Esophagus squamous epithelium (tissue), 4 donors: Measurements from ENCODE around the gene PNLDC1.

Experiments
- CTCF ChIP-seq, 6 experiments: fragments of 450-650 bp in 4 of 6; fragments of 200-600 bp in 2 of 6; sonication (generic) in 2 of 6; IDR thresholded peaks; one replicate each; pipeline ENCODE4 v1.5.1; 2016 to 2019; ENCODE audit warnings: antibody characterized with exemption in 6 of 6, mild to moderate bottlenecking in 4 of 6, moderate library complexity in 4 of 6
- POLR2A ChIP-seq, 4 donors: fragments of 450-650 bp; IDR thresholded peaks; one replicate each; pipeline ENCODE4 v1.6.1; 2017; ENCODE audit warnings: antibody characterized with exemption in 4 of 4, mild to moderate bottlenecking in 4 of 4, moderate library complexity in 3 of 4

- TF ChIP-seq CTCF (IDR thresholded peaks at IDR 0.05) (peak in 4 of 6 experiments; percentile 8 to 40 (median 11)), POLR2A (IDR thresholded peaks at IDR 0.05) (no peak)
Measured at GRCh38 chr6:159852877-159853276, 52.8 kb downstream of the PNLDC1 start.
